Neural crest cell (in vitro differentiated cells): Measurements from ENCODE around the gene MZT2B. TPM values are rescaled to one million over a fixed set of nuclear protein-coding genes. Genes with fewer than 3 reads are reported as not detected.
"Not testable (repeated sequence)": the region's sequence is repeated elsewhere in the genome, so short reads cannot be mapped to it uniquely, and the experiment has no call there.

ENCODE experiments used
- DNase-seq: peaks from one replicate; pipeline ENCODE4 v3.0.0; 2021; ENCODE audit warnings: low read depth, mixed read lengths, low spot score
- H3K27ac Mint-ChIP-seq: one replicate; pipeline ENCODE4 v1.8.0; 2021; ENCODE audit warnings: mild to moderate bottlenecking, mixed read lengths; ENCODE audit not compliant: unreplicated experiment
- H3K27me3 Mint-ChIP-seq: 2 replicates; pipeline ENCODE4 v1.8.0; 2021; ENCODE audit warnings: low read depth, mild to moderate bottlenecking, mixed read lengths
- H3K36me3 Mint-ChIP-seq: 2 replicates; pipeline ENCODE4 v1.8.0; 2021; ENCODE audit warnings: low read depth, mild to moderate bottlenecking, mixed read lengths
- H3K4me1 Mint-ChIP-seq: 2 replicates; pipeline ENCODE4 v1.8.0; 2021; ENCODE audit warnings: mixed read lengths
- H3K4me3 Mint-ChIP-seq: one replicate; pipeline ENCODE4 v1.8.0; 2021; ENCODE audit warnings: mild to moderate bottlenecking, mixed read lengths
- H3K9me3 Mint-ChIP-seq: 2 replicates; pipeline ENCODE4 v1.8.0; 2021; ENCODE audit warnings: mixed read lengths
- total RNA-seq: library from RNA; stranded (reverse); gene quantifications from 2 replicates; pipeline ENCODE4 v1.2.1, GENCODE V29; 2021
- TF ChIP-seq, protein P1 (sequence below): fragments of 200-600 bp; sonication (generic); conservative IDR thresholded peaks from 2 replicates; pipeline ENCODE4 v1.5.0; 2021; ENCODE audit warnings: antibody characterized with exemption, mild to moderate bottlenecking

The MZT2B gene
- total RNA-seq, 1 donor from 2014 or later = 242 TPM

DNA sequence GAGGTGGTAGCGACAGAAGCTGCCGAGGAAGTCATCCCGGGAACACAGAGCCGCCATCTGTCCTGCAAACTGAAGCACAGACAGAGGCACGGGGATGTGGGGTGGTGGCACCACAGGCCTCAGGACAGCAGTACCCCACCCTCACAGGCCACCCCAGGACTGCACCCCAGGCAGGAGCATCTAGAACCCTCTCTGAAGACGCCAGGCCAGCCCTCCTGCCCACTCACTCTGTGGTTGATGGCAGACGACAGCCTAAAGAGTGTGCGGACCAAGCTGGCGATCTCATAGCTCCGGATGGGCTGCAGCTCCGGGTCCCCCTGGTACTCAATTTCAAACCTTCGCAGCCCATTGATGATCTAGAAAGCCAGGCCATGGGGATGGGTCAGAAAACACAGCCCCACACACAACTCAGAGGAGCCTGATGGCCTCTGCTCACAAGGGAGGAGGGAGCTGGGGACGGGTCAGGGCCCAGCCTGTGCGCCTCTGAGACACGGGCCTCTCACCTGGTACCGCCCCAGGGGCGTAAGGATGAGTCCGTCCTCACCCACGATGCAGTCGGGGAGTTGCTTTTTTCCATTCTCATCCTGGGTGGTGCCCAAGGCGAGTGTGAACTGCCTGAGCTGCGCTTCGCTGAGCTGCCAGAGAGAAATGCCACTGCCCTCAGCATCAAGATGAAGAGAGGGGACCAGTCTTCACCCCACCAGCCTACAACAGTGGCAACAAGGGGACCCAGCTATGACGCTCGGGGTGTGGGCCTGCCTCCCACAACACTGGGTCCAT is 29.1 kb upstream of the MZT2B start:
- Mint-ChIP-seq H3K36me3 (no peaks in the 10 kb centered on the region), H3K4me1 (no peaks in the 10 kb centered on the region), H3K4me3 (no peak overlapping the region), H3K27me3 (no peaks in the 10 kb centered on the region), H3K9me3 (no peaks in the 10 kb centered on the region), H3K27ac (no peak overlapping the region)
- no peak for DNase-seq
- TF ChIP-seq, protein P1, sequence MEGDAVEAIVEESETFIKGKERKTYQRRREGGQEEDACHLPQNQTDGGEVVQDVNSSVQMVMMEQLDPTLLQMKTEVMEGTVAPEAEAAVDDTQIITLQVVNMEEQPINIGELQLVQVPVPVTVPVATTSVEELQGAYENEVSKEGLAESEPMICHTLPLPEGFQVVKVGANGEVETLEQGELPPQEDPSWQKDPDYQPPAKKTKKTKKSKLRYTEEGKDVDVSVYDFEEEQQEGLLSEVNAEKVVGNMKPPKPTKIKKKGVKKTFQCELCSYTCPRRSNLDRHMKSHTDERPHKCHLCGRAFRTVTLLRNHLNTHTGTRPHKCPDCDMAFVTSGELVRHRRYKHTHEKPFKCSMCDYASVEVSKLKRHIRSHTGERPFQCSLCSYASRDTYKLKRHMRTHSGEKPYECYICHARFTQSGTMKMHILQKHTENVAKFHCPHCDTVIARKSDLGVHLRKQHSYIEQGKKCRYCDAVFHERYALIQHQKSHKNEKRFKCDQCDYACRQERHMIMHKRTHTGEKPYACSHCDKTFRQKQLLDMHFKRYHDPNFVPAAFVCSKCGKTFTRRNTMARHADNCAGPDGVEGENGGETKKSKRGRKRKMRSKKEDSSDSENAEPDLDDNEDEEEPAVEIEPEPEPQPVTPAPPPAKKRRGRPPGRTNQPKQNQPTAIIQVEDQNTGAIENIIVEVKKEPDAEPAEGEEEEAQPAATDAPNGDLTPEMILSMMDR = no peak

DNA sequence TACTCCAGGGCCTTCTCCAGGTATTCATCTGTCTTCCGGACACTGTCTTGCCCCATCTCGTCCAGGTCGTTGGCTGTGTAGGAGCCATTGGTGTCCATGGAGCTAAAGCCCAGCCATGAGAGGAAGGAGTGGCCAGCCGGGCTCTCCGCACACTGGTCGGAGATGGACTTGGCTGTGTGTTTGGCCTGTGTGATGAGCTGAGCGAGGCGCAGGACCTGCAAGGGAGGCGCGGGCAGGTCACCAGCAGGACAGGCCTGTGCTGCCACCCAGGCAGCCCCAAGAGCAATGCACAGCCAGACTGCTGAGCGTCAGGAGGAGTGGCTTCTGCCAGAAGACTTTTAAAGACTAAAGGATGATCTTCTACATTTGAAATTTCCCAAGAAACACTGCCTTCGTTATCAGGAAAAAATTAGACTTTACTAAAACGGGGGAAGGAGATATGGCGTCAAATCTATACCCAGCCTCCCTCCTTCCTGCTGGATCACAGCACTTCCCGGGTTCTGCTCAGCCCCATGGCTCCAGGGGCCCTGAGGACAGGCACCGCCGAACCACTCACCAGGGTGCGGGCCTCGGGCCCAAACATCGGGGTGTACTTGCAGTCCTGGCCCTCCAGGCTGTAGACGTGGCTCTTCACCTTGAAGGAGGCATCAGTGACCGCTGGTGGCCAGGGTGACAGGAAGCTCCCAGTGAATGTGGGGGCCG is 28.2 kb upstream of the MZT2B start:
- not testable (repeated sequence) for H3K9me3 Mint-ChIP-seq, H3K36me3 Mint-ChIP-seq, H3K4me3 Mint-ChIP-seq, H3K4me1 Mint-ChIP-seq, DNase-seq, H3K27ac Mint-ChIP-seq, H3K27me3 Mint-ChIP-seq

DNA sequence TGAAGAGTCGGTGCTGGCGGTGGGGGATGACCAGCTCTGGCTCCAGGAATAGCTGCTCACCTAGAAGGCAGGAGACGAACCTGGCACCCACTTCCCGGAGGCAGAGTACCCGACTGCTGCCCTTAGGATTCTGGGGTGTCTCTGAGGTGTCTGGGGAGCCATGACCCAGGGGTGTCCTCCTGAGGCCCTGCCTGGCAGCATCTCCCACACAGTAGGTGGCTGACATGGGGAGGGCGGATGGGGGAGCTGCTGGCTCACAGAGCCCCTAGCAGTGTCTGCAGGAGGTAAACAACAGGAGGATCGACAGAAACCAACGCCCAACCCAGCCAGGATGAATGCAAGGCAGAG is 27.7 kb upstream of the MZT2B start:
- H3K36me3 Mint-ChIP-seq, DNase-seq, H3K27ac Mint-ChIP-seq, H3K27me3 Mint-ChIP-seq, H3K4me3 Mint-ChIP-seq, H3K9me3 Mint-ChIP-seq, H3K4me1 Mint-ChIP-seq: not testable (repeated sequence)

DNA sequence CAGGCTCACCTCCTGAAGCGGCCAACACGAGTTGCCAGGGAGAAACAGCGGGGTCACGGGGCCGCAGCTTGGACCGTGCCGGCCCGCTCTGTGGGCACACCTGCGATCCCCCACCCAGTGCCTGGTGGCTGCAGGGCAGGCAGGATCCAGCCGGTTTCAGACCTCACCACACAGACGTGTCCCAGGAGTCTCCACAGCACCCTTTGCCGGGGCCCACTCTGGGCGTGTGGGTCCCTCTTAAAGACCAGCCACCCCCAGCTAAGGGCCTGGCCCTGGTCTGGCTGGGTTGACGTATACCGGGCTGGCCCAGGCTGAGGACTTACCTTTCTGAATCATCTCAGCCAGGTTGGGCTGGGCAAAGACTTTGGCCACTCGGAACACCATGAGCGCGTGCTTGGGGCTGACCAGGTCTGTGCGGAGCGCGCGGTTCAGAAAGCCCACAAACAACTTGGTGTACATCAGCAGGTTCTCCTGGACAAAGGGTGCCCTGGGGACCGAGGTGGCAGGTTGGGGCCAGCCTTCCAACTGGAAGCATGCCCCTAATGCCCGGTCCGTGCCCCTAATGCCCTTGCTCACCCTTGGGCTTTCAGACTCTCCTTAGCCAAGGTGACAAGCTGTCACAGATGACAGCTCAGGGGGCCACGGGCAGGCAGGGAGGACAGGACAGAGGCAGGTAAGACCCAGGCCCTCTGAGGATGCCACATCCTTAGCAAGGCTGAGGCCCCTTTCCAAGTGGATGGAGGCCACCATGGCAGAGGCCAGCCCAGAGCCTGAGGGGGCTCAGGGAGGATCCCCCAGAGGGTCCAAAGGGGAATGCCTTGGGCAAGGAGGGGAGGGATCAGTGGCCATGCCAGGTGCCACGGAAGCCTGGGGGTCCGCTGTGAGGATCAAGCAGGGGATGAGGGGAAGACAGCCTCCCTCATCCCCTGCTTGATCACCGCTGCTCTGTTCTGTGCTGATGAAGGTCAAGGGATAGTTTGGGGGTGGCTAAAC is 27.0 kb upstream of the MZT2B start:
- no peak overlapping the region for H3K27ac Mint-ChIP-seq
- H3K4me1 Mint-ChIP-seq = no peaks in the 10 kb centered on the region
- no peak overlapping the region for H3K4me3 Mint-ChIP-seq
- no peaks in the 10 kb centered on the region for H3K9me3 Mint-ChIP-seq
- TF ChIP-seq, protein P1 = no peak
- no peak for DNase-seq
- no peaks in the 10 kb centered on the region for H3K36me3 Mint-ChIP-seq
- H3K27me3 Mint-ChIP-seq = no peaks in the 10 kb centered on the region

DNA sequence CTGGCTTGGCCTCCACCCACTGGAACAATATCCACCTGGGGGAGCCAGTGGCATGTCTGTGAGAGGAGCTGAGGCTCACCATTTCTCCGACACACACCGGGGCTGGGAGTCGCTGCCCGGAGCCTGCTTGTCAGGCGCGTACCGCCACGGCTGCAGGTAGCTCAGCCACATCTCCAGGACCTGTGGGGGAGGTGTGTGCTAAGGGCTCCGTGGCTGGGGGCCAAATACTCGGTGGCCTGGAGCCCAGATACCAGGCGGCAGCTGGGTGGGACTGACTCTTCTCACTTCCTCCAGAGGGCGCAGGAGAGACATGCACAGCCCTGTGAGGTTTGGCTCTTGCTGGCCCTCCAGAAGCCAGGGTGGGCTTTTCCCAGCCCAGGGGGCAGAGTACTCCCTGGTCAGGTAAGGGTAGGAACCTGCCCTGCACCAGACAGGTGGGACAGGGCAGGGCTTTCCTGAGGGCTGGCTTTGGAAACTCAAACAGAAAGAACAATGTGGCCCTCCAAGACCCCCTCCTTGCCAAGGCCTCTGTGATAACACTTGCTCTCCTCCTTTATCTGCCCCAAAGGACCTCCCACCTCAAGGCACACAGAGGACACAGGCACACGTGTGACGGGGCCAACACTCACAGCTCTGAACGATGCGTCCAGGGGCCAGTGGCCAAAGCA is 26.0 kb upstream of the MZT2B start:
- not testable (repeated sequence) for H3K27me3 Mint-ChIP-seq, H3K4me1 Mint-ChIP-seq, H3K27ac Mint-ChIP-seq, H3K4me3 Mint-ChIP-seq, H3K9me3 Mint-ChIP-seq, H3K36me3 Mint-ChIP-seq
- peak; percentile 41 for DNase-seq
- TF ChIP-seq, protein P1 = peak; percentile 59

DNA sequence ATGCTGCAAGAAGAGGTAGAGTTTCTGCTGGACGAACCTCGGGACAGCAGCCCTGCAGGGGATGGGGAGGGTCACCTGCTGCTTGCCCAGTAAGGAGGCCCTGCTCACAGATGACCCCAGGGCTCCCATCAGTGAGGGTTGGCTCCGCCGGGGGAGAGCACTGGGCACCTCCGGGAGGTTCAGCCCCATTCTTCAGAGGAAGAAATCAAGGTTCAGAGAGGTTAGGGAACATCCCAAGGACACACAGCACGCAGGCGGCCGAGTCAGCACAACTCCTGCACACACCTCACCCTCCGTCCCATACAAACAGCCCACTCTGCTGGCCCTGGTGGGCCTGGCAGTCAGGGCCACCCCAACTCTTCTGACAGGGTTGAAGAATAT is 25.4 kb upstream of the MZT2B start:
- Mint-ChIP-seq H3K4me3 (no peak overlapping the region), H3K27ac (no peak overlapping the region), H3K4me1 (no peaks in the 10 kb centered on the region), H3K27me3 (no peaks in the 10 kb centered on the region), H3K36me3 (no peaks in the 10 kb centered on the region), H3K9me3 (no peaks in the 10 kb centered on the region)
- DNase-seq = no peak
- TF ChIP-seq, protein P1 = no peak

DNA sequence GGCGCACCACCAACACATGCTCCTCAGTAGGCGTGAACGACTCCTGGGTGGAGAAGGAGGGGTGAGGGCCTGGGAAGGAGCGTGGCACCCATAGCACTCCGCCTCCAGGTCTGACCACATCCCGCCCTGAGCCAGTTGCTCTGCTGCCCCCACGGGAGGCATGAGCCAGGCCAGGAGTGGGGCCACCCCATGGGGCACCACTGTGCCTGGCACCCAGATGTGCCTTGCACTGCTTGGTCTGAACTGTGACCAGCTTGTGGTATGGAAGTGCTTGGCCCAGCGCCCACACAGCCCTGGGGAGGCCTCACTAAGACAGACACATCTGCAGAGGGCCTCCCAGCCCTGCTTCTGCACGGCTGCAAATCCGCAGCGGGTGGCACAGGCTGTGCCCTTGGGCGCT is 24.7 kb upstream of the MZT2B start:
- H3K4me1 Mint-ChIP-seq, H3K27ac Mint-ChIP-seq, H3K27me3 Mint-ChIP-seq, H3K9me3 Mint-ChIP-seq, H3K4me3 Mint-ChIP-seq, DNase-seq, H3K36me3 Mint-ChIP-seq: not testable (repeated sequence)

DNA sequence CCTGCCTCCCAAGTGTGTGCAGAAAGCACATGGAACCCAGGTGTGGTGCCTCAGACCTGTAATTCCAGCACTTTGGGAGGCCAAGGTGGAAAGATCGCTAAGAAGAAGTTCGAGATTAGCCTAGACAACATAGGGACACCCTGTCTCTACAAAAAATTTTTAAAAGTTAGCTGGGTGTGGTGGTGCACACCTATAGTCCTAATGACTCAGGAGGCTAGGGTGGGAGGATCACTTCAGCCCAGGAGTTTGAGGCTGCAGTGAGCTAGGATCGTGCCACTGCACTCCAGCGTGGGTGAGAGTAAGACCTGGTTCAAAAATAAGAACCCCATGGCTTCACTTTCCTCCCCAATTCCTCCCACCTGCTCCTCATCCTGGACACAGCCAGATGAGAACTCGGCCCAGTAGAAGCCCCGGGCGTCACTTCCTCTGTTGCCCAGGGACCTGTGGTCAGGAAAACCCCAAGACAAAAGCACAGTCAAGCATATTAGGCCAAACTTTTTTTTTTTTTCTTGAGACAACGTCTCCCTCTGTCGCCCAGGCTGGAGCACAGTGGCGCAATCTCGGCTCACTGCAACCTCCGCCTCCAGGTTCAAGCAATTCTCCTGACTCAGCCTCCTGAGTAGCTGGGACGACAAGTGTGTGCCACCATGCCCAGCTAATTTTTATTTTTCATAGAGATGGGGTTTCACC is 24.1 kb upstream of the MZT2B start:
- H3K9me3 Mint-ChIP-seq, H3K27ac Mint-ChIP-seq, DNase-seq, H3K4me3 Mint-ChIP-seq, H3K4me1 Mint-ChIP-seq, H3K27me3 Mint-ChIP-seq, H3K36me3 Mint-ChIP-seq: not testable (repeated sequence)
